GM18519 (cell line): Measurements from ENCODE around the gene ORM2.

Source experiments
- ATAC-seq: cut with Tn5 transposase; IDR thresholded peaks from one replicate; pipeline ENCODE4 v1.9.1; 2021; ENCODE audit warnings: mild to moderate bottlenecking, moderate library complexity; ENCODE audit not compliant: unreplicated experiment, low FRiP score

The ORM2 gene

DNA sequence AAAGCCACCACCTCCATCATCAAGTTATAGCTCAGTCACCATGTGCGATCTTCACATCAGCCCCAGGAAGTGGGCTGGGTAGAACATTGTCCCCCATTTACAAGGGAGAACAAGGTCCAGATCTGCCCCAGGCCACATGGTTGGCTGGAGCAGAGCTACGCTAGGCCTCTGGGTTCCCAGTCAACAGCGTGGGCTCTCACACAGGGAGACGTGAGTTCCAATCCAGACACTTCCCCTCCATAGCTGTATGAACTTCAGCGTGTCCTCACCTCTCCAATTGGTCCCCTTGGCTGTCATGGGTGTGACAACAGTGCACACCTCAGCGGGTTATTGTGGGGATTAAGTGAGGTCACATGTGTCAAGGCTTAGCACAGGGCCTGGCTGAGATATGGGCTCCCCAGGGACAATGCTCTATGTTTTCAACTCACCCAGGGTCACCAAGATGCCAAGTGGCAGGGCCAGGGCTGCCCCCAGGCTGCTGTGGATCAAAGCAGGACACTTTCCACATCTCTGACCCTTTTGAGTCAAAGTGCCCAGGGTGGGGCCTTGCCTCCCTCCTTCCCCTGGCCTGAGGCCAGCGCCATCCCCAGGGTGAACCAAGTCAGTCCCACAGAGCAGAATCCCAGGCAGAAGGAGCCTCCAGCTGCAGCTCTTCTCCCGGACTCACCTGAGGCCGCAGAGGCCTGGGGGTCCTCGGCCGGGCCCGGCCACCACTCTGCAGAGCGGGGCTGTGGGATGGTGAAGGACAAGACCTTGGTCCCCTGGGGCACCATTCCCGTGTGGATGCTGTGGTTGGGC, 38.3 kb downstream of the ORM2 start:
- ATAC-seq, result no peak

DNA sequence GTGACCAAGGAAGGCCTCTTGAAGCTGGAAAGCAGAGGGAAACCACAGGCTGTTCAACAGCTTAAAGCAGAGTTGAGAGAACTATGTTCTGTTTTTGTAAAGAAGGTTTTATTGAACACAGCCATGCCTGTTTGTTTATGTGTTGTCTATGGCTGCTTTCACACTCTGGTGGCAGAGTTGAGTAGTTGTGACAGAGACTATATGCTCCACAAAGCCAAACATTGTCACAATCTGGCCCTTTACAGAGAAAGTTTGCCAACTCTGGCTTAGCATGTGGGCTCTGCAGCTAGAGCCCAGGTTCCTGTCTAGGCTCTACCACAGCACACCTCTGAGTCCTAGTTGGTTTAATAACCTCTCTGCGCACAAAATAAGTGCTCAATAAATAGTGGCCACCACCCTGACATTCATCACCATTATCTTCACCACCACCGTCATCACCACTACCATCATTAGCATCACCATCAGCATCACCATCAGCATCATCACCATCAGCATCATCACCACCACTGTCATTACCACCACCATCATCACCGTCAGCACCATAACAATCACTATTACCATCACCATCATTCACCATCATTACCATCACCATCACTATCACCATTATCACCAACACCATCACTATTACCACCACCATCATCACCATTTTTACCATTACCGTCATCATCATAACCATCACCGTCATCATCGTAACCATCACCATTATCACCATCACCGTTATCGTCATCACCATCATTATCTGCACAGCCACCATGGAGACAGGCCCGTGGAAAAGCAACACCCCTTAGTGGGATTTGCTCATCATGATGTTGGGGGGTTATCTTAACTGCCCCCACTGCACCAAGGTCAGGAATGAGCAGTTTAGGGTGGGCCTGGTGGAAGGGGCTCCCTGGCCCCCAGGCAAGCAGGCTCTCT, 39.8 kb downstream of the ORM2 start:
- ATAC-seq, result no peak

- no peak for ATAC-seq
Measured at GRCh38 chr9:114370251-114370967, 40.7 kb downstream of the ORM2 start.

- ATAC-seq, result no peak
Measured at GRCh38 chr9:114370968-114371320, 41.3 kb downstream of the ORM2 start.

DNA sequence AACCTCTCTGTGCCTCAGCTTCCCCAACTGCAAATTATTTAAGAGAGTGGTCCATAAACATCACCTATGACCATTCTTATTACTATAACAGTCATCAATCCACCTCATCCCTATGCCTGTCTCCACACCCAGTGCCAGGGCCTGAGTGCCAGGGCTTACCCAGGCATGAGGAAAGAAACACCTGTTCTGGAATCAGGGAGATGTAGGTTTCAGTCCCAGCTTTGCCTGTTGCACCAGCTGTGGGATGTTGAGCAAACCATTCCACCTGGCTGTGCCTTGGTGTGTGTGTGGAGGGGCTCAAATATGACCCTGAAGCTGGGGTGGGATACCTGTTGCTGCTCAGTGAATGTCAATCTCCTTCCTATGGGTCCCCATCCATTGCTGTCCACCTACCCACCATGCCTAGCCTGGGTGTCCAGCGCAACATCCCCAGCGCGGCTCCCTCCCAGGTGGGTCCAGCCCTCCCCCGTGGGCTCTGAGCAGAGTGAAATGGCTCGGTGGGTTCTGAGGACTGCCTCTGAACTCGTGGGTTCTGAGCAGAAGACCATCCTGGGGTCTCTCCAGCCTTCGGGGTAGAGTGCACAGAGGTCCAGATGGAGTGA, 41.8 kb downstream of the ORM2 start:
- no peak for ATAC-seq

DNA sequence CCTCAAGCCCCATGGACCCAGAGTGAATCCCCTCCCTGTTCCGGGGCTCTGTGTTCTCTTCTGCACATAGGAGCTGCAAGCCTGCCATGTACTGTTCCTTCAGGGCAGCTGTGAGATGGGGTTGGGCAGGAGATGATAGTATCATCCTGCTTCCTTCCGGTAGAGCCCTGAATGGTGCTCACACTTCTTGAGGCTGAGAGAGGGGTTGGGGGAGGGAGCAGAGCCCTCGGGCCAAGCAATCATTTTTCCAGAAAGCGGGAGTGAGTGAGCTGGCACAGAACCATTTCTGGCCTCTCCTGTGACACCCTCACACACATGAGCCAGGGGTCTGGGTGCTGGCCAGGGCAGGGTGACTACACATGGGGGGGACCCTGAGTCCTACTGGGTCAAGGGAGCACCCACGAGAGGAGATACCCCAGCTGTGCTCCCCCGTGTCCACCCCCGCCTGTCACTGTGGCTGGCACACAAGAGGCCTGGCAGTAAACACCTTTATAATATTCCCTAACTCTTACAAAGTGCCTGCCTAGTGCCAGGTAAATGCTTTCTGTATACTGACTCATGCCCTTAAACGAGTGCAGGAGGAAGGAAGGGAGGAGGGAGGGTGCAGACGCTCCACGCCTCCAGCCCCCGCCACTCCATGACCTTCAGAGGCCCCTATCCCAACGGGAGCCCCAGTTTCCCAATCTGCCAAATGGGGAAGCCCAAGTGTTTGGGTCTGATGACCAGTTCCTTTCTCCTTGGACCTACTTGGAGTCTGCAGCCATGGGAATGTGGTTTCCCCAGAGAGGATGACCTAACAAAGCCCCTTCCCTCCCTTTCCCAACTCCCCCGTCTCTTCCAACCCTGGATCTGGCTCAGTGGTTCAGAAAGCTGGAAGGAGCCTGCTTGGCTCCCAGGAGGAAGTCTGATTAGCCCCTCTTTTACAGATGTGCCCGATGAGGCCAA, 42.6 kb downstream of the ORM2 start:
- ATAC-seq, result no peak

- ATAC-seq, result peak; percentile 86
Measured at GRCh38 chr9:114372921-114373448, 43.3 kb downstream of the ORM2 start.

- ATAC-seq, result no peak
Measured at GRCh38 chr9:114373960-114374730, 44.5 kb downstream of the ORM2 start.

DNA sequence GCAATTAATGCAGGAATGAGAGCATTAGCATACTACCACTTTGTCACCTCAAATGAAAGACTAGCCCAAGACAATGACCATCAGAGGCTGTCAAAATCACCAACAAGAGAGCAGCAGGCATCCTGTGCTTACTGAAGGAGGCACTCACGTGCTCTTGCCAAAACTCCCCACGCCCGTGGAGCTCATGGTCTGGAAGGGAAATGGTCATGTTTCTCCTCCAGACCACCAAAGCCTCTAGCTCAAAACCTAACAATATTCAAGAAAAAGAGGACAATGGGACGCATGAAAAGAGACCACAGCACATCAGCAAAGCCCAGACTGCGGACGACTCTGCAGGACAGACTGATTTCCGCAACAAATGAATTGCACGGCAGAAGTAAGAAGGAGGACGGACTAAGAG, 45.3 kb downstream of the ORM2 start:
- ATAC-seq, result no peak

GRCh38 chr9:114375386-114376175, 45.9 kb downstream of the ORM2 start:
- ATAC-seq, result no peak

GRCh38 chr9:114376586-114377445, 47.1 kb downstream of the ORM2 start:
- ATAC-seq, result no peak

- no peak for ATAC-seq
Measured at GRCh38 chr9:114378016-114378415, 48.3 kb downstream of the ORM2 start.

DNA sequence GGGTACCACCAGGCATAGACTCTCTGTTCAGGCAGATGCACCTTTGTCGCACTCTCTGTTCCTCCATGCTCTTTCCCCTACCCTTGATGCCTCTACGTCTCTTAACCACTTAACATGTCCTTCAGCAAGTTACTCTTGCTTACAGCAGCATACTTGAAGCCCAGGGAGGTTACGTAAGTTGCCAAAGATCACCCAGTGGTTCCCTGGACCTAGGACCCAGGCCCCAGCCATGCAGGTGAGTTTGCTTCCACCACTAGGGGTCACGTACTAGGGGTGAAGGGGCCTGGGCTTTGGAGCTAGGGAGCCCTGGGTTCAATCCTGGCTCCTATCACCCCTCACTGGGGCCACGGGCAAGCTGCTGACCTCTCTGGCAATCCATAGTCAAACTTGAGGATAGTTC, 49.2 kb downstream of the ORM2 start:
- ATAC-seq, result no peak
